Natural killer cell treated with Interleukin-12 subunit alpha and Interleukin-12 subunit beta and Interleukin-15 and Interleukin-18, amount 100 ng/mL, for 72 hours (primary cell): Measurements from ENCODE around the gene SERINC5. TPM values are rescaled to one million over a fixed set of nuclear protein-coding genes. Genes with fewer than 3 reads are reported as not detected.
"Not testable (repeated sequence)": the region's sequence is repeated elsewhere in the genome, so short reads cannot be mapped to it uniquely, and the experiment has no call there.

Experiments
- ATAC-seq, 2 donors: fragments of 150-1000 bp; cut with Tn5 transposase in 1 of 2; sonication (Bioruptor Pico), chemical (Tn5 transposase) in 1 of 2; 2 replicates each; pipeline ENCODE4 v1.10.0; 2021
- DNase-seq: peaks from one replicate; pipeline ENCODE4 v3.0.0; 2022; ENCODE audit warnings: low spot score
- H3K27ac Mint-ChIP-seq, 2 donors: 1 replicate in 1 of 2; 2 replicates in 1 of 2; pipeline ENCODE4 v1.8.0; 2022; ENCODE audit warnings: mixed read lengths in 2 of 2, mild to moderate bottlenecking in 1 of 2, moderate library complexity in 1 of 2
- H3K27me3 Mint-ChIP-seq, 2 donors: 1 replicate in 1 of 2; 2 replicates in 1 of 2; pipeline ENCODE4 v1.8.0; 2022; ENCODE audit warnings: mixed read lengths in 2 of 2
- H3K36me3 Mint-ChIP-seq: one replicate; pipeline ENCODE4 v1.8.0; 2022; ENCODE audit warnings: mixed read lengths
- H3K4me1 Mint-ChIP-seq, 2 donors: 1 replicate in 1 of 2; 2 replicates in 1 of 2; pipeline ENCODE4 v1.8.0; 2022; ENCODE audit warnings: low read depth in 2 of 2, mixed read lengths in 2 of 2, mild to moderate bottlenecking in 1 of 2
- H3K4me3 Mint-ChIP-seq: one replicate; pipeline ENCODE4 v1.8.0; 2022; ENCODE audit warnings: mixed read lengths
- H3K9me3 Mint-ChIP-seq: 2 replicates; pipeline ENCODE4 v1.8.0; 2022; ENCODE audit warnings: mixed read lengths
- total RNA-seq, 2 donors: library from RNA; stranded (reverse); gene quantifications; one replicate each; pipeline ENCODE4 v1.2.3, GENCODE V29; 2022

Gene SERINC5
- total RNA-seq, 2 donors from 2014 or later = 6.4 to 7.4 TPM

DNA sequence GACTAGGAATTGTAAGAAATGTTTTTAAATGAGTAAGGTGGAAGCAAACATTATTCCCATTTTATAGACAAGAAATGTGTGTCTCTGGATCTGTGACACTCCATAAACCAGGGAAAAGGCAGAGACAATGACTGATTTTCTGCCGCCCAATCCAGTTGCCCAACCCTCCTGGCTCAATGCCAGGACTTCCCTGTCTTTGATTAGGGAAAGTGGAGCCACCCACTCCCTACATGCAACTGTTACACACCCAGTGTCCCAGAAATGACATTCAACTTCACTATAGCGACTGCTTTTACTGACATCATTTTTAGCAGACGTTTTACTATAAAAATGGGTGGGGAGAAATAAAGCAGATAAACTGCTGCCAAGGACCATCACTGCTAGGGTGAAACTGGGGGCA lies 141.0 kb downstream of the SERINC5 start:
- no peaks in the 10 kb centered on the region for H3K9me3 Mint-ChIP-seq
- no peak overlapping the region for H3K4me3 Mint-ChIP-seq
- ATAC-seq (no peak), DNase-seq (no peak)
- H3K36me3 Mint-ChIP-seq = no peaks in the 10 kb centered on the region
- peaks cover 5 to 8% of the 10 kb centered on the region in 2 donors for H3K4me1 Mint-ChIP-seq
- H3K27ac Mint-ChIP-seq = no peak overlapping the region
- H3K27me3 Mint-ChIP-seq = peaks cover 0 to 3% of the 10 kb centered on the region in 2 donors

- not testable (repeated sequence) for H3K4me1 Mint-ChIP-seq, DNase-seq, H3K9me3 Mint-ChIP-seq, H3K27me3 Mint-ChIP-seq, H3K36me3 Mint-ChIP-seq, H3K27ac Mint-ChIP-seq, H3K4me3 Mint-ChIP-seq, ATAC-seq
Measured at GRCh38 chr5:80111376-80111990, 144.4 kb downstream of the SERINC5 start.

DNA sequence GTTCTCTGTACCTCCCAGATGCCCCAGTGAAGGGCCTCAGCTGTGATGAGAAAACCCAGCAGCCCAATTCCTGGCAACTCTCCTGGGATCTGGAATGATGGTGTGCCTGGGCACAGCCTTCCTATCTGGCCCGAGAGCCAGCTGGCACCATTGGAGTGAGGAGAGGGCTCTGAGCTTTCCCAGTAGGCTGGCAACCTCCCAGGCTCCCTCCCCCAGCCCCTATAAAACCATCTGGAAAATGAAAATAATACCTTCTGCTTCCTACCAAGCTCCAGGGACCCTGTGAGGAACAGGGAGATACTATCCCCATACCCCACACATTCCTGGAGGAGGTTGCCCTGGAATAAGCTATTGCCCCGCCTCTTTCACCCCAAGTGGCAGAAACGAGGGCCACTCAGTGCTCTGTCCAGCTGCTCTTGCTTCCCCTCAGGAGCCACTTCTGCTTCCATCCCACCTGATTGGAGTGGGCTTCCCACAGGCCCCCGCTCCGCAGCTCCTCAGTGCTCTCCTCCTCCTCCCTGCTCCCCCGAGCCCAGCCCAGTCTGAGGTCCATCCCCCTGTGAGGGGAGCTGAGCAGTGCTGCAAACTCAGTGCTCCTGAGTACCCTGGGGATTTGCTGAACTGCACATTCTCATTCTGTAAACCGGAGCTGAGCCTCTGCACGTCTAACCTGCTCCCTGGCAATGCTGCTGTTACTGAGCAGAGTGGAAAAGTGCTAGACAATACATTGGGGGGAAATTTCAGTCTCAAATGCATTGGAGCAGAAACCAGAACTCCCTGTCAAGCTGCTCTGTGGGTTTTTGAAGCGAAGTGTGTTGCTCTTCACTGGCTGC lies 146.0 kb downstream of the SERINC5 start:
- Mint-ChIP-seq H3K4me1 (no peaks in the 10 kb centered on the region), H3K36me3 (no peaks in the 10 kb centered on the region), H3K9me3 (no peaks in the 10 kb centered on the region), H3K27me3 (peaks cover 0 to 3% of the 10 kb centered on the region in 2 donors), H3K27ac (no peak overlapping the region), H3K4me3 (no peak overlapping the region)
- ATAC-seq (no peak), DNase-seq (no peak)

- DNase-seq (no peak), ATAC-seq (no peak)
- Mint-ChIP-seq H3K36me3 (no peaks in the 10 kb centered on the region), H3K4me3 (no peak overlapping the region), H3K27ac (no peak overlapping the region), H3K4me1 (no peaks in the 10 kb centered on the region), H3K9me3 (no peaks in the 10 kb centered on the region), H3K27me3 (peaks cover 0 to 3% of the 10 kb centered on the region in 2 donors)
Measured at GRCh38 chr5:80106916-80107315, 148.9 kb downstream of the SERINC5 start.

GRCh38 chr5:80105698-80106439 lies 150.0 kb downstream of the SERINC5 start:
- ATAC-seq (no peak), DNase-seq (no peak)
- Mint-ChIP-seq H3K27me3 (peaks cover 0 to 3% of the 10 kb centered on the region in 2 donors), H3K4me3 (no peak overlapping the region), H3K36me3 (no peaks in the 10 kb centered on the region), H3K9me3 (no peaks in the 10 kb centered on the region), H3K27ac (no peak overlapping the region), H3K4me1 (no peaks in the 10 kb centered on the region)

DNA sequence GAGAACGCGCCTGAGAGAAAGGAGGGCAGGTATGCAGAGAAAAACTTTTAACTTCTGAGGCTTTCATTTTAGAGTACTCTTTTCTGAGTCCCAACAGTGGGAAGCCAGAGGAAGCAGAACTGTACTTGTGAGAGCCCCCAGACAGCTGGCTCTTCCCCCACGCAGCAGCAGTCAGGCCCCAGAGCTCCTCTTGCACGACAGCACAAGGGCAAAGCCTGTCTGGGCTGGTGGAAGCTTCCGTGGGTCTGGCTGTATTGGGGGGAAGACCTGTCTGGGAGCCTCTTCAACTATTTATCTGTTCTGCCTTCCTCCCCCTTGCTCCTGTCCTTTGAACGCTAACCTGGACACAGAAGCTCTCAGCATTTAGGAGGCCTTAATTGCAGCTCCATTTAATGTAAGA lies 152.5 kb downstream of the SERINC5 start:
- H3K4me1 Mint-ChIP-seq = no peaks in the 10 kb centered on the region
- no peaks in the 10 kb centered on the region for H3K9me3 Mint-ChIP-seq
- ATAC-seq (no peak), DNase-seq (no peak)
- H3K36me3 Mint-ChIP-seq = no peaks in the 10 kb centered on the region
- no peak overlapping the region for H3K4me3 Mint-ChIP-seq
- no peak overlapping the region for H3K27ac Mint-ChIP-seq
- H3K27me3 Mint-ChIP-seq = no peaks in the 10 kb centered on the region

- Mint-ChIP-seq H3K4me1 (no peaks in the 10 kb centered on the region), H3K36me3 (no peaks in the 10 kb centered on the region), H3K9me3 (no peaks in the 10 kb centered on the region), H3K27ac (no peak overlapping the region), H3K27me3 (no peaks in the 10 kb centered on the region), H3K4me3 (no peak overlapping the region)
- DNase-seq (no peak), ATAC-seq (no peak)
Measured at GRCh38 chr5:80101993-80102392, 153.9 kb downstream of the SERINC5 start.

DNA sequence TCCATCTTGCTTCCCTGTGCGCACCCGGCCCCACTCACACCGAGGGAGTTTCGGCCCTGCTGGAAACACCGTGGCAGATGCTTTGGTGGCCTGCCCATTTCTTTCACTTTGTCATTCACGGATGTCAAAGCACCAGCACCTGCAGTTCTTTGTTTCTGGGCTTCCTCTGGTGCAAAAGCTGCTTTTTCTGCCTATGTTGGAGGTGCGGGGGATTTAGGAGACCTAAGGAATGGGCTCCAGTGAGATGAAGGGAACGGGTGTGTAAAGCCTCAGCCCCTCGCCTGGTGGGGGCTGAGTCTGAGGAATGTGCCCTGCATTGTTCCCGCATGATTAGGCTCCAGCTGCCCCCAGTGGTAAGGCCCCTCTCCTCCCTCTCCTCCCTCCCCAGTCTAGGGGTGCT lies 158.4 kb downstream of the SERINC5 start:
- no peak for DNase-seq

DNA sequence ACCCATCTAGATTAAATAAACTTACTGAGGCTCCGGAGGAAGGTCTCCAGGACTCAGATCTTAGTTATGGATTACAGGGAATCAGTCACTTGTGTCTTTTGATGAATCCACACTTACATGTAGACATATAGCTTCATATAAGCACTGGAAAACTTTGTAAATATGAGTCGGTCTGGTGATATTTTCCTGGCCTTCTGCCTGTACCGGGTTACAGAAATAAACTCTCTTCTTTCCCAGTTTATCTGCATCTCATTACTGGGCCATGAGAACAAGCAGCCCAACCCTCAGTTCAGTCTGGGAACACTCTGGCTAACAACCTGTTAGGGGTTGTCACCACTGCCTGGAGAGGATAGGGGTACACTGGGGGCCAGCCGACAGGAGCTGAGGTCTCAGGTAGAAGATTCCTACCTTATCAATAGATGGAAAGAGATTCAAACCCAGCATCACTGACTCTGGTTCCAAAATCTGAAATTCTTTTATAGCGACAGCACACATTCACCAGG lies 161.6 kb downstream of the SERINC5 start:
- Mint-ChIP-seq H3K4me1 (no peaks in the 10 kb centered on the region), H3K9me3 (no peaks in the 10 kb centered on the region), H3K27me3 (no peaks in the 10 kb centered on the region), H3K36me3 (no peaks in the 10 kb centered on the region), H3K27ac (no peak overlapping the region), H3K4me3 (no peak overlapping the region)
- ATAC-seq (no peak), DNase-seq (no peak)

More for the DNA sequence above, 158.4 kb downstream of the SERINC5 start:
- no peak overlapping the region for H3K27ac Mint-ChIP-seq
- no peaks in the 10 kb centered on the region for H3K36me3 Mint-ChIP-seq
- H3K4me1 Mint-ChIP-seq = no peaks in the 10 kb centered on the region
- H3K27me3 Mint-ChIP-seq = no peaks in the 10 kb centered on the region
- H3K4me3 Mint-ChIP-seq = no peak overlapping the region
- no peak for ATAC-seq
- no peaks in the 10 kb centered on the region for H3K9me3 Mint-ChIP-seq

DNA sequence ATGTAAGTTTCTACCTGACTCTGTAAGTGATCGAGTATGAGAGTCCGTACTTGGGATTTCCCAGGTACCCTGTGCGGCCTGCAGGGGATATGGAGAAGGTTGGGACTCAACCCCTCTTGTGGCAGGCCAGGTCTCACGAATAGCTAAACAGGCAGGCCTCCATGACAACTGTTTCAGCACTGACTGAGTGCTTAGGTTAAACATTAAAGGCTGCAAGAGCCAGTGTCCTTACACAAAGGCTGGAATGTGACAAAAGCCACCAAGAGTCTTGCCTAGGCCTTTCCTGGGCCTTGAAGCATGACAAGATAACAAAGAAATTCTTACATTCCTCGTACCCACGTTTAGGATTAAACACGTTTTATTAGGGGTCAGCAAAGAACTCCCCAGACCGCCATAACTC lies 162.1 kb downstream of the SERINC5 start:
- H3K27ac Mint-ChIP-seq = no peak overlapping the region
- no peak for DNase-seq
- H3K4me1 Mint-ChIP-seq = no peaks in the 10 kb centered on the region
- no peak for ATAC-seq
- no peak overlapping the region for H3K4me3 Mint-ChIP-seq
- no peaks in the 10 kb centered on the region for H3K9me3 Mint-ChIP-seq
- H3K36me3 Mint-ChIP-seq = no peaks in the 10 kb centered on the region
- H3K27me3 Mint-ChIP-seq = no peaks in the 10 kb centered on the region

GRCh38 chr5:80092486-80093107 lies 163.3 kb downstream of the SERINC5 start:
- H3K9me3 Mint-ChIP-seq = no peaks in the 10 kb centered on the region
- H3K27ac Mint-ChIP-seq = no peak overlapping the region
- DNase-seq (no peak), ATAC-seq (no peak)
- no peak overlapping the region for H3K4me3 Mint-ChIP-seq
- H3K4me1 Mint-ChIP-seq = no peaks in the 10 kb centered on the region
- no peaks in the 10 kb centered on the region for H3K27me3 Mint-ChIP-seq
- H3K36me3 Mint-ChIP-seq = no peaks in the 10 kb centered on the region

DNA sequence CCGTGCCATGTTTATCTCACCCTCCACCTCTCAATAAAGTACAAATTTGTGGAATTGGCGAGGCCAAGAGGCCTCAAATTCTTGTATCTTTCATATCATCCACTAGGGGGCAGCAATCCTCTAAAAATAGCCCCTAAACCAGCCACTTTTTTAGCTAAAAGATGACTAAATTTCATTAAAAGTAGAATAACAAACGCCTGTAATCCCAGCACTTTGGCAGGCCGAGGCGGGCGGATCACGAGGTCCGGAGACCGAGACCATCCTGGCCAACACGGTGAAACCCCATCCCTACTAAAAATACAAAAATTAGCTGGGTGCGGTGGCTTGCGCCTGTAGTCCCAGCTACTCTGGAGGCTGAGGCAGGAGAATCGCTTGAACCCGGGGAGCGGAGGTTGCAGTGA lies 164.1 kb downstream of the SERINC5 start:
- not testable (repeated sequence) for H3K27me3 Mint-ChIP-seq, H3K4me3 Mint-ChIP-seq, H3K9me3 Mint-ChIP-seq, ATAC-seq, H3K4me1 Mint-ChIP-seq, H3K36me3 Mint-ChIP-seq
- DNase-seq = peak; percentile 72
- peak overlapping the region in 1 of 2 donors; percentile 43 for H3K27ac Mint-ChIP-seq

GRCh38 chr5:80090884-80091166 lies 165.0 kb downstream of the SERINC5 start:
- ATAC-seq = no peak
- no peaks in the 10 kb centered on the region for H3K9me3 Mint-ChIP-seq
- no peak for DNase-seq
- H3K4me1 Mint-ChIP-seq = no peaks in the 10 kb centered on the region
- H3K4me3 Mint-ChIP-seq = no peak overlapping the region
- peaks cover under 1% of the 10 kb centered on the region in 2 donors for H3K27me3 Mint-ChIP-seq
- H3K27ac Mint-ChIP-seq = no peak overlapping the region
- H3K36me3 Mint-ChIP-seq = no peaks in the 10 kb centered on the region
